Uterus (tissue), 4 donors: ENCODE measurements around the gene LPCAT1. TPM values are rescaled to one million over a fixed set of nuclear protein-coding genes. Genes with fewer than 3 reads are reported as not detected.

Source experiments
- DNase-seq, 2 donors: peaks; one replicate each; pipeline ENCODE4 v3.0.0-alpha.2; 2019 to 2020
- H3K27ac ChIP-seq, 2 donors: fragments of 200-600 bp; sonication (generic); 1 replicate in 1 of 2; 2 replicates in 1 of 2; pipeline ENCODE4 v1.5.1; 2016 to 2018
- H3K27me3 ChIP-seq, 2 donors: fragments of 200-600 bp; sonication (generic); one replicate each; pipeline ENCODE4 v1.5.1; 2018 to 2019; ENCODE audit warnings: control low read depth in 1 of 2
- H3K36me3 ChIP-seq, 2 donors: fragments of 200-600 bp; sonication (generic); one replicate each; pipeline ENCODE4 v1.5.1; 2019; ENCODE audit warnings: control low read depth in 1 of 2
- H3K4me1 ChIP-seq, 2 donors: fragments of 200-600 bp; sonication (generic); one replicate each; pipeline ENCODE4 v1.5.1; 2018 to 2019; ENCODE audit warnings: control low read depth in 1 of 2
- H3K4me3 ChIP-seq, 2 donors: fragments of 200-600 bp; sonication (generic); 1 replicate in 1 of 2; 2 replicates in 1 of 2; pipeline ENCODE4 v1.5.1; 2018 to 2019; ENCODE audit warnings: mild to moderate bottlenecking in 1 of 2
- H3K9me3 ChIP-seq, 2 donors: fragments of 200-600 bp; sonication (generic); one replicate each; pipeline ENCODE4 v1.5.1; 2019; ENCODE audit warnings: control low read depth in 1 of 2
- POLR2A ChIP-seq, 2 donors: fragments of 450-650 bp; IDR thresholded peaks; one replicate each; pipeline ENCODE4 v1.6.1; 2016; ENCODE audit warnings: antibody characterized with exemption in 2 of 2, mild to moderate bottlenecking in 1 of 2, moderate library complexity in 1 of 2
- intact Hi-C: fragments of 100-400 bp; cut with DNase I; formaldehyde crosslinking; loops from one replicate; pipeline ENCODE4 v1.15.1; 2023; ENCODE audit warnings: low total_unique reads
- total RNA-seq, 4 donors: library from RNA; depleted of rRNA in 3 of 4; stranded (reverse); fragments of >200 nt in 3 of 4; gene quantifications; one replicate each; pipeline versions ENCODE4 v1.1.0 to v1.2.4, GENCODE V29; 2014 to 2023
- TF ChIP-seq, protein P1 (sequence below), 4 experiments: fragments of 200-600 bp in 2 of 4; fragments of 450-650 bp in 2 of 4; sonication (generic) in 2 of 4; IDR thresholded peaks; one replicate each; pipeline ENCODE4 v1.5.1; 2016 to 2019; ENCODE audit warnings: antibody characterized with exemption in 4 of 4, mild to moderate bottlenecking in 2 of 4, moderate library complexity in 1 of 4
- donor health status: DM: yes; HTN: yes; CAD: no.

LPCAT1 gene
- total RNA-seq, 4 donors from 2014 or later: 21.5 to 51.0 (median 40.0) TPM

GRCh38 chr5:1557114-1557873 is 33.5 kb upstream of the LPCAT1 start:
- Histone ChIP-seq H3K9me3 (no peaks in the 10 kb centered on the region), H3K4me3 (no peak overlapping the region), H3K36me3 (no peaks in the 10 kb centered on the region), H3K4me1 (no peaks in the 10 kb centered on the region), H3K27me3 (no peaks in the 10 kb centered on the region), H3K27ac (no peak overlapping the region)
- TF ChIP-seq POLR2A (IDR thresholded peaks at IDR 0.05): no peak
- TF ChIP-seq, protein P1, sequence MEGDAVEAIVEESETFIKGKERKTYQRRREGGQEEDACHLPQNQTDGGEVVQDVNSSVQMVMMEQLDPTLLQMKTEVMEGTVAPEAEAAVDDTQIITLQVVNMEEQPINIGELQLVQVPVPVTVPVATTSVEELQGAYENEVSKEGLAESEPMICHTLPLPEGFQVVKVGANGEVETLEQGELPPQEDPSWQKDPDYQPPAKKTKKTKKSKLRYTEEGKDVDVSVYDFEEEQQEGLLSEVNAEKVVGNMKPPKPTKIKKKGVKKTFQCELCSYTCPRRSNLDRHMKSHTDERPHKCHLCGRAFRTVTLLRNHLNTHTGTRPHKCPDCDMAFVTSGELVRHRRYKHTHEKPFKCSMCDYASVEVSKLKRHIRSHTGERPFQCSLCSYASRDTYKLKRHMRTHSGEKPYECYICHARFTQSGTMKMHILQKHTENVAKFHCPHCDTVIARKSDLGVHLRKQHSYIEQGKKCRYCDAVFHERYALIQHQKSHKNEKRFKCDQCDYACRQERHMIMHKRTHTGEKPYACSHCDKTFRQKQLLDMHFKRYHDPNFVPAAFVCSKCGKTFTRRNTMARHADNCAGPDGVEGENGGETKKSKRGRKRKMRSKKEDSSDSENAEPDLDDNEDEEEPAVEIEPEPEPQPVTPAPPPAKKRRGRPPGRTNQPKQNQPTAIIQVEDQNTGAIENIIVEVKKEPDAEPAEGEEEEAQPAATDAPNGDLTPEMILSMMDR (IDR thresholded peaks at IDR 0.05): no peak
- intact Hi-C loops: no loop called here
- DNase-seq: peak in 1 of 2 donors; percentile 4

DNA sequence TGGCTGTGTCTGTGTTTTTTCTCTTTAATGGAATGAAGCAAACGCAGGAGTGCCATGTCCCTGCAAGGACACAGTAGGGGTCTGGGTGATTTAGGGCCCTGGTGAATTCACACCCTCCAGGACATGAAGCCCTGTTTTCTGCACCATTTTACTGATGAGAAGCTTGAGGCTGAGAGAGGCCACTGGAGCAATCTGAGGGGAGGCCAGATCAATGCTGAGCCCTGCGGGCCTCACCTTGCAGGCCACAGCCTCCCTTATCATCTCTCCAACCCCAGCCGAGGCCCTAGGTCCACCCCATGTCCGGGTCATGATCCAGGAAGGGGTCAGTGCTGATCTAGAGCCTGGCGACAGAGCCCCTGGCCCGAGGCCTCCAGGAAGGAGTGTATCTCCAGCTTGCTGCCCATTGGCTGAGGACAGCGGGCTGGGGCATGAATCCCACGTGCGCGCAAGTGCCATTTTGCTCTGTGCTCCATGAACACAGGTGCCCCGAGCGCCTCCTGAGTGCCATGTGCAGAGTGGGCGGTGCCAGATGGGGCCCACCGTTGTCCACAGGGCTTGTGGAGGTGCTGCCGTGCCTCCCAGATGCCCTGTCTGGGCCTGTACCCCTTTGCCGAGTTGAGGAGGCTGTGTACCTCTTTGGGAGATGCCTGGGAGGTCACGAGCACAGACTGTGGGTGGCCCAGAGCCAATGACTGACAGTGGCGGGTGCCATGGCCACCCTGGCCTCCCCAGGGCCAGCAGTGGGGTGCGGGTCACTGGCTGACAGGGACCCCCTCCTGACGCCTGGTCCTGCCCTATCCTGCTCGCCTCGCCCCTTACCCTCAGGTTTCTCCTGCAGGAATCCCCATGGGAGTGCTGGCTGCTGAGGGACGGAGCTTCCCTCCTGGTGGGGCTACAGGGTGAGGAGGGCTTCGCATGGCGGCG is 32.3 kb upstream of the LPCAT1 start:
- no peak overlapping the region for H3K27ac ChIP-seq
- H3K27me3 ChIP-seq: no peaks in the 10 kb centered on the region
- no peaks in the 10 kb centered on the region for H3K9me3 ChIP-seq
- intact Hi-C loops: no loop called here
- no peaks in the 10 kb centered on the region for H3K4me1 ChIP-seq
- DNase-seq: peak in 1 of 2 donors; percentile 9
- no peaks in the 10 kb centered on the region for H3K36me3 ChIP-seq
- no peak for TF ChIP-seq POLR2A (IDR thresholded peaks at IDR 0.05)
- TF ChIP-seq, protein P1 (IDR thresholded peaks at IDR 0.05): no peak
- no peak overlapping the region for H3K4me3 ChIP-seq

DNA sequence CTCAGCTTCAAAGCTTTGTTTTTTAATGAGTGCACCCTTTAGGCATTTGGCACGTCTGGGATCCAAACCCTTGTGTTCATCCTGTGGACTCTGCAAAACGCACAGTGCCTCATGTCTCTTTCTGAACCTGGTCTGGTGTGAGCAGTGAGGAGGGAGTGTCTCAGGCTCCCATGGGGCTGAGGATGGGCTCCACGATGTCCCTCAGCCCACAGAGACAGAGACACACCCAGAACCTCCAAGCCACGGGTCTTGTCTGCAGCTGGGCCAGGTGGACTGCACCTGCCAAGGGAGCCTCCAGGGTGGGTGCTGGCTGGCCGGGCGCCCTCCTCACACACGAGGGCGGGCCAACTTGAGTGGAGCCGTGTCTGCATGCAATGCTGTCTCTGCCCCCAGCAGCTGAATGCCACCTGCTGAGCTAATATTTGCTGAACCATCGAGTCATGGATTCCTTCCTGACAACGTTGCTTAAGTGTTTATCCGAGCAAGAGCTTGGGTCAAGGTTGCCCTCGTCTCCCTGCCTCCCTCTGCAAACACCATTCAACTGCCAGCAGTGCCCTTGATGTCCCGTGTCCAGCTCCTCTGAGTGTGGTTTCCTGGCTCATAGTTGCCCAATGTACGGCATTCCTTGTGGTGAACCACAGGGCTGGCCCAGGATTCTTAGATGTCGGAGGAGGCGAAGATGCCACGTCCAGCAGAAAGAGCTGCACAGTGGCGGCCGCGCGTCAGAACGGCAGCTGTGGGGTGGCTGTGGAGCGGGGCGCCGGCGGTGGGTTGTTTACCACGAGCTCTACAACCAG is 31.4 kb upstream of the LPCAT1 start:
- H3K27ac ChIP-seq: no peak overlapping the region
- H3K36me3 ChIP-seq: no peaks in the 10 kb centered on the region
- TF ChIP-seq, protein P1 (IDR thresholded peaks at IDR 0.05): no peak
- TF ChIP-seq POLR2A (IDR thresholded peaks at IDR 0.05): no peak
- no peaks in the 10 kb centered on the region for H3K4me1 ChIP-seq
- H3K27me3 ChIP-seq: no peaks in the 10 kb centered on the region
- no peaks in the 10 kb centered on the region for H3K9me3 ChIP-seq
- intact Hi-C loops: no loop called here
- no peak overlapping the region for H3K4me3 ChIP-seq
- DNase-seq: peak in 1 of 2 donors; percentile 9

DNA sequence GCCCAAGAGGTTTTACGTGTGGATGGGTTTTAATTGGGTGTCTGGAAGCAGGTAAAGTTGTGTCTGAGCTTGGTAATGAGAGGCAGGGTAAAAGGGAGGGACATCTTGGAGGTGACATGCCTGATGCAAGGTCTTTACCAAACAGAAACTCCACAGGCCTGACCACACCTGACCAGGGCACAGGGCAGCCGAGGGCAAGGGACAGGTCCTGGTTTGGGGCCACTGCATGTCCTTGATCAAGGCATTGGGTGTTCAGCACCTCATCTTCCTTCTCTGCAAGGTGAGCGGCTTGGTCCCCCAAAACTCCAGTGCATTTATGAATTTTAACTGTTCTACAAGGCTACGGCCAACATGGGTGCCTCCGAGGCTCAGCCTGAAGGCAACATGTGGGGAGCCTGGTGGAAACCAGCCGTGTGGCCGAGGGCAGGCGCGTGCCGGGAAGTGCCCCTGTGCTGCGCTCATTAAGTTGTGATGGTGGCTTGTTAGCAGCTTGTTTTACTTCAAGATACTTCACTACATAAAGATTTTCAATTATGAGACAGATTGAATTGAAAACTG is 30.7 kb upstream of the LPCAT1 start:
- H3K27me3 ChIP-seq: no peaks in the 10 kb centered on the region
- H3K4me1 ChIP-seq: no peaks in the 10 kb centered on the region
- no peak for TF ChIP-seq POLR2A (IDR thresholded peaks at IDR 0.05)
- TF ChIP-seq, protein P1 (IDR thresholded peaks at IDR 0.05): no peak
- no peaks in the 10 kb centered on the region for H3K9me3 ChIP-seq
- intact Hi-C loops: no loop called here
- no peaks in the 10 kb centered on the region for H3K36me3 ChIP-seq
- no peak for DNase-seq
- no peak overlapping the region for H3K4me3 ChIP-seq
- no peak overlapping the region for H3K27ac ChIP-seq
